ENCODE measurements around the gene TXNDC16. TPM values are rescaled to one million over a fixed set of nuclear protein-coding genes. Genes with fewer than 3 reads are reported as not detected.
"Not testable (repeated sequence)": the region's sequence is repeated elsewhere in the genome, so short reads cannot be mapped to it uniquely, and the experiment has no call there.

Gene TXNDC16
- total RNA-seq = 3.1 TPM
- long read RNA-seq, full-length matches to known transcripts = 6 of 9 reads
- long read RNA-seq, partial matches to known transcripts = 1 of 9 reads
- long read RNA-seq, other reads (novel, unspliced or antisense) = 2 of 9 reads

GRCh38 chr14:52552063-52552988 is at the start of gene TXNDC16, which contains the start of gene GPR137C:
TSS of gene TXNDC16 (minus strand) at chr14:52552505. CDS start at chr14:52543557, 8,948 bp downstream.
TSS of gene GPR137C (plus strand) at chr14:52552836. CDS start at chr14:52553148, 312 bp downstream.
- intact Hi-C loops (cut with DNase I) = no loop called here

GRCh38 chr14:52599974-52600373 is 47.7 kb upstream of the TXNDC16 start:
- ATAC-seq (ENCODE audit: poor library complexity) (no peak), DNase-seq (no peak)
- intact Hi-C loops (cut with DNase I) = no loop called here

More at GRCh38 chr14:52552063-52552988, at the start of gene TXNDC16, which contains the start of gene GPR137C:
- peak; percentile 99 for ATAC-seq (ENCODE audit: poor library complexity)
- DNase-seq = peak; percentile 100

- ATAC-seq (ENCODE audit: poor library complexity) (no peak), DNase-seq (no peak)
- intact Hi-C loops (cut with DNase I) = no loop called here
Measured at GRCh38 chr14:52598568-52598967, 46.3 kb upstream of the TXNDC16 start.

GRCh38 chr14:52596861-52597260 is 44.6 kb upstream of the TXNDC16 start:
- intact Hi-C loops (cut with DNase I) = no loop called here
- DNase-seq (no peak), ATAC-seq (ENCODE audit: poor library complexity) (no peak)

GRCh38 chr14:52596320-52596719 is 44.0 kb upstream of the TXNDC16 start:
- no peak for DNase-seq
- intact Hi-C loops (cut with DNase I) = no loop called here
- no peak for ATAC-seq (ENCODE audit: poor library complexity)

GRCh38 chr14:52590318-52590717 is 38.0 kb upstream of the TXNDC16 start:
- no peak for ATAC-seq (ENCODE audit: poor library complexity)
- DNase-seq = no peak
- intact Hi-C loops (cut with DNase I) = no loop called here

- intact Hi-C loops (cut with DNase I) = no loop called here
- DNase-seq (no peak), ATAC-seq (ENCODE audit: poor library complexity) (no peak)
Measured at GRCh38 chr14:52589646-52590045, 37.3 kb upstream of the TXNDC16 start.

GRCh38 chr14:52583544-52583943 is 31.2 kb upstream of the TXNDC16 start:
- no peak for ATAC-seq (ENCODE audit: poor library complexity)
- intact Hi-C loops (cut with DNase I) = no loop called here

GRCh38 chr14:52575858-52576257 is 23.6 kb upstream of the TXNDC16 start:
- ATAC-seq (ENCODE audit: poor library complexity) (no peak), DNase-seq (no peak)
- intact Hi-C loops (cut with DNase I) = no loop called here

More at GRCh38 chr14:52583544-52583943, 31.2 kb upstream of the TXNDC16 start:
- no peak for DNase-seq

- DNase-seq; intact Hi-C loops (cut with DNase I); ATAC-seq (ENCODE audit: poor library complexity): not testable (repeated sequence)
Measured at GRCh38 chr14:52568454-52568853, 16.1 kb upstream of the TXNDC16 start.

GRCh38 chr14:52563120-52563519 is 10.8 kb upstream of the TXNDC16 start:
- DNase-seq = no peak
- ATAC-seq (ENCODE audit: poor library complexity) = no peak
- intact Hi-C loops (cut with DNase I) = no loop called here

GRCh38 chr14:52558688-52559087 is 6.4 kb upstream of the TXNDC16 start:
- DNase-seq (no peak), ATAC-seq (ENCODE audit: poor library complexity) (no peak)
- intact Hi-C loops (cut with DNase I) = no loop called here

GRCh38 chr14:52553671-52554575 is 1.6 kb upstream of the TXNDC16 start:
- intact Hi-C loops (cut with DNase I) = no loop called here
- DNase-seq (peak; percentile 93), ATAC-seq (ENCODE audit: poor library complexity) (peak; percentile 48)

GRCh38 chr14:52553002-52553670 is 831 bp upstream of the TXNDC16 start:
- DNase-seq (peak; percentile 49), ATAC-seq (ENCODE audit: poor library complexity) (peak; percentile 8)
- intact Hi-C loops (cut with DNase I) = no loop called here

GRCh38 chr14:52551696-52552062 is 626 bp downstream of the TXNDC16 start:
- DNase-seq (no peak), ATAC-seq (ENCODE audit: poor library complexity) (peak; percentile 47)
- intact Hi-C loops (cut with DNase I) = no loop called here

GRCh38 chr14:52551205-52551604 is 1.1 kb downstream of the TXNDC16 start:
- DNase-seq (no peak), ATAC-seq (ENCODE audit: poor library complexity) (no peak)
- intact Hi-C loops (cut with DNase I) = no loop called here

- intact Hi-C loops (cut with DNase I) = no loop called here
- DNase-seq (no peak), ATAC-seq (ENCODE audit: poor library complexity) (no peak)
Measured at GRCh38 chr14:52550661-52551060, 1.6 kb downstream of the TXNDC16 start.

- DNase-seq = no peak
- ATAC-seq (ENCODE audit: poor library complexity) = no peak
- intact Hi-C loops (cut with DNase I) = no loop called here
Measured at GRCh38 chr14:52547526-52547925, 4.8 kb downstream of the TXNDC16 start.

Measured in Right ventricle myocardium superior (tissue), 1 donor.